ENCODE data around the gene BEGAIN.

The BEGAIN gene

DNA sequence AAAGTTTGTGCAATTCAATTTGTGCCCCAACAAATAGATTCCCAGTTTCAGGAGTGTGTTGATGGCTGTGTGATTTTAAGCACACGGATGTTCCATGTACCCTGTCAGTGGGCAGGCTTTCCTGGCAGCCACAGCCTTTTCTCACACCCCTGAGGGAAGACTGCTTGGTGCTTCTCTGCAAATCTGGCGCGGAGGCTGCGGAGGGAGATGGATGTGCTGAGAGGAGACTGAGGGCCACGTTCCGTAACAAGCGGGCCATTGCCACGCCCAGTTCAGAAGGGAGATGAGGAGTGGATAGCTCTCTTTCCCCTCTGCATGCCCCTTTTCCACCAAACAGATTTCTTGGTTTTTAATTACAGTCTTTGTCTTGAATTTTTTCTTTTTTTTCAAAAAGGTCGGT lies 89.1 kb downstream of the BEGAIN start:
- Histone ChIP-seq H3K9me3 (no peaks in the 10 kb centered on the region), H3K4me1 (no peaks in the 10 kb centered on the region), H3K4me3 (no peak overlapping the region), H3K27me3 (ENCODE audit: low read depth) (no peaks in the 10 kb centered on the region), H3K36me3 (replicated peaks) (no peaks in the 10 kb centered on the region)
- DNase-seq (ENCODE audit: low spot score in 2 of 2) = no peak
- in situ Hi-C loops (cut with MboI; ENCODE audit: low sequenced_read_pairs) = no loop called here

DNA sequence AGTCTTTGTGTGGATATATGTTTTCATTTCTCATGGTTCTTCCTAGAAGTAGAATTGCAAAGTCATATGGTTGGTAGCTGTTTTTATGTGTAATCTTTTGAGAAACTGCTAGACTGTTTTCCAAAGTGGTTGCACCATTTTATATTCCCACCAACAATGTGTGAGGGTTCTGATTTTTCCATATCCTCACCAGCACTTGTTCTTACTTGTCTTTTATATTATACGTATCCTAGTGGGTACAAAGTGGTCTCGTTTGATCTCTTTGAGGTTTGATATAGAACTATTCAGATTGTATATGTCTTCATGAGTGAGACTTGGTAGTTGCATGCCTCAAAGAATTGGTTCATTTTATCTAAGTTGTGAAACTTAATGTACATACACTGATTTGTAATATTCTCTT lies 91.3 kb downstream of the BEGAIN start:
- DNase-seq (ENCODE audit: low spot score in 2 of 2) = no peak
- in situ Hi-C loops (cut with MboI; ENCODE audit: low sequenced_read_pairs) = no loop called here

DNA sequence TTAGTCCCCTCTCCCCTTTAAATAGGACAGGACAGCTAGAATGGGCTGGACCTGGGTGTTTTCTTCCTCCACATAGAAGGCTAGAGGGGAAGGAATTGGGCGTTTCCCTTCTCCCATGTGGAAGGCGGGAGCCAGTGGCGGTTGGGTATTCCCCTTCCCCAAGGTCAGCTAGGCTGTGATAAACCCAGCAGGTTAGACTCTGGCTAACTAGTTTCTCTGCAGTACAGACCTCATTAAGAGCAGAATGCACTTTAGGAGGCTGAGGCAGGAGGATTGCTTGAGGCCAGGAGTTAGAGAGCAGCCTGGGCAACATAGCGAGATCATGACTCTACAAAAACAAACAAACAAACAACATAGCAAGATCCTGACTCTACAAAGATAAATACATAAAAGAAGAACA lies 92.6 kb downstream of the BEGAIN start:
- H3K9me3 ChIP-seq = no peaks in the 10 kb centered on the region
- no peak overlapping the region for H3K4me3 ChIP-seq
- H3K4me1 ChIP-seq = no peaks in the 10 kb centered on the region
- no peaks in the 10 kb centered on the region for H3K27me3 ChIP-seq (ENCODE audit: low read depth)
- no peaks in the 10 kb centered on the region for H3K36me3 ChIP-seq (replicated peaks)
- DNase-seq (ENCODE audit: low spot score in 2 of 2) = no peak
- in situ Hi-C loops (cut with MboI; ENCODE audit: low sequenced_read_pairs) = no loop called here

More for the DNA sequence above, 91.3 kb downstream of the BEGAIN start:
- Histone ChIP-seq H3K4me1 (no peaks in the 10 kb centered on the region), H3K4me3 (no peak overlapping the region), H3K36me3 (replicated peaks) (no peaks in the 10 kb centered on the region), H3K27me3 (ENCODE audit: low read depth) (no peaks in the 10 kb centered on the region), H3K9me3 (no peaks in the 10 kb centered on the region)

DNA sequence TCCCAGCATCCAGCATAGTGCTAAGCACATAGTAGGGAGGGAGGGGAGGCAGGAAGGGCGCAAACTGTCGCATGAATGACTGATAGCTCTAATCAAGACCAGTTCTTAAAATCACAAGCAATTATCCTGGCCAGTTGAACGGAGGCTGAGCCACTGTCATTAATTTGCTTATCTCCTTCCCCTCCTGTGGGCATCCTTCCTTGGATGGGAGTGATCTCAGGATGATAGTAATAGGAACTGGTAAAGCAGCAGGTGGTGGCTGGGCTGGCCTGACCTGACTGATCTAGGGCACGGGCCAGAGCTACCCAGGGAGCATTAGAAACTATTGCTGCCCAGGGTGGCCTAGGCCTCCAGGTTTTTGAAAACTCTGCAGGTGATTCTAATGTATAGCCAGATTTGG lies 97.0 kb downstream of the BEGAIN start:
- in situ Hi-C loops (cut with MboI; ENCODE audit: low sequenced_read_pairs) = no loop called here
- Histone ChIP-seq H3K36me3 (replicated peaks) (no peaks in the 10 kb centered on the region), H3K4me3 (no peak overlapping the region), H3K4me1 (no peaks in the 10 kb centered on the region), H3K27me3 (ENCODE audit: low read depth) (no peaks in the 10 kb centered on the region), H3K9me3 (no peaks in the 10 kb centered on the region)
- no peak for DNase-seq (ENCODE audit: low spot score in 2 of 2)

DNA sequence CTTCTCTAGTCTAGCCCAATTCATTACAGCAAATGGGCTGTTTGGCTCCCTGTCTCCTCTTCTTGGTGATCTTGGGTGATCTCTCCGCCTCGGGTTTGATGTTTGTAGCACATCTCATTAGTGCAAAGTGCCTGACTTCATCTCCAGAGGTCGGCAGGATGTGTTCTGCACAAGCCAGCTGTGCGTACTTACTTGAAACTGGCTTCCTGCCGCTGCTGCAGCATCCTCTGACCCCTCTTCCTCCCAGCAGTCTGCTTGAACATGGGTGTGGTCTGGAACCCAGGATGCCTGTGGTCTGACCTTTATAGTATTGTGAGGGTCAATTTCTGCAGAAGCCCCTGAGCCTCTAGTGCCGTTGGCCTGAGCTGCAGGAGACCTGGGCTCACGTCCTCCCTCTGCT lies 99.2 kb downstream of the BEGAIN start:
- Histone ChIP-seq H3K9me3 (no peaks in the 10 kb centered on the region), H3K27me3 (ENCODE audit: low read depth) (no peaks in the 10 kb centered on the region), H3K4me3 (no peak overlapping the region), H3K36me3 (replicated peaks) (no peaks in the 10 kb centered on the region), H3K4me1 (no peaks in the 10 kb centered on the region)
- in situ Hi-C loops (cut with MboI; ENCODE audit: low sequenced_read_pairs) = no loop called here
- DNase-seq (ENCODE audit: low spot score in 2 of 2) = no peak

DNA sequence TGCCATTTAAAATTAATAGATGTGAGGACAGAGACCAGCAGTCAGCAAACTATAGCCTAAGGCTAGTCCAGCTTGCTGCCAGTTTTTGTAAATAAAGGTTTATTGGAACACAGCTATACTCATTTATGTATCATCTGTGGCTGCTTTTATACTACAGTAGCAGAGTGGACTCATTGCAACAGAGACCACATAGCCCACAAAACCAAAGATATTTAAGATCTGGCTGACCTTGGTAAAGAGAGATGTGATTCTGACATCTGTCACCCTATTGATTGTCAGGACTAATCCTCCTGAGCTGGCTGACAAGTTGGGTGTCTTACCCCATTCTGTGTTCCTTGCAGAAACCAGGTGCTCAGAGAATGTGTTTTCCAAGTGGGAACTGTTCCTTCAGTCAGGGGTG lies 99.9 kb downstream of the BEGAIN start:
- H3K36me3 ChIP-seq (replicated peaks) = no peaks in the 10 kb centered on the region
- DNase-seq (ENCODE audit: low spot score in 2 of 2) = no peak

More for the DNA sequence above, 99.9 kb downstream of the BEGAIN start:
- in situ Hi-C loops (cut with MboI; ENCODE audit: low sequenced_read_pairs) = no loop called here
- H3K4me3 ChIP-seq = no peak overlapping the region
- H3K27me3 ChIP-seq (ENCODE audit: low read depth) = no peaks in the 10 kb centered on the region
- H3K4me1 ChIP-seq = no peaks in the 10 kb centered on the region
- H3K9me3 ChIP-seq = no peaks in the 10 kb centered on the region

All from HAP-1 (cell line).